GM12873 (cell line): ENCODE measurements around the gene NCOA1.

Experiments
- TF ChIP-seq, protein P1 (sequence below): IDR thresholded peaks from 2 replicates; pipeline ENCODE4 v1.5.1; 2012; ENCODE audit warnings: low read depth, mild to moderate bottlenecking, moderate library complexity, low read length, control low read depth; ENCODE audit not compliant: insufficient read depth; ENCODE audit errors: missing control alignments

Gene NCOA1

DNA sequence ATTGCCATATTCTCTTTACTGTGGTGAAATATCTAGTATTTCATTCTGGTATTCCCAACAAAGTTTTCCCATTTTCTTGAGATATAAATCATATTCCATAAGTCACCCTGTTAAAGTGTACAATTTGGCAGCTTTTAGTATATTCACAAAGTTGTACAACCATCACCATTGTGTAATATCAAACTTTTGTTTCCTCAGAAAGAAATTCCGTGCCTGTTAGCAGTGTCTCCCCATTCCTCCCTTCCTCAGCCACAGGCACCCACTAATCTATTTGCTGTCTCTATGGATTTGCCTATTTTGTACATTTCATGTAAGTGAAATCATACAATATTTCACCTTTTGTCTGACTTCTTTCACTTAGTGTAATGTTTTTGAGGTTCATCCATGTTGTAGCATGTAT lies 19.7 kb downstream of the NCOA1 start:
- TF ChIP-seq, protein P1, sequence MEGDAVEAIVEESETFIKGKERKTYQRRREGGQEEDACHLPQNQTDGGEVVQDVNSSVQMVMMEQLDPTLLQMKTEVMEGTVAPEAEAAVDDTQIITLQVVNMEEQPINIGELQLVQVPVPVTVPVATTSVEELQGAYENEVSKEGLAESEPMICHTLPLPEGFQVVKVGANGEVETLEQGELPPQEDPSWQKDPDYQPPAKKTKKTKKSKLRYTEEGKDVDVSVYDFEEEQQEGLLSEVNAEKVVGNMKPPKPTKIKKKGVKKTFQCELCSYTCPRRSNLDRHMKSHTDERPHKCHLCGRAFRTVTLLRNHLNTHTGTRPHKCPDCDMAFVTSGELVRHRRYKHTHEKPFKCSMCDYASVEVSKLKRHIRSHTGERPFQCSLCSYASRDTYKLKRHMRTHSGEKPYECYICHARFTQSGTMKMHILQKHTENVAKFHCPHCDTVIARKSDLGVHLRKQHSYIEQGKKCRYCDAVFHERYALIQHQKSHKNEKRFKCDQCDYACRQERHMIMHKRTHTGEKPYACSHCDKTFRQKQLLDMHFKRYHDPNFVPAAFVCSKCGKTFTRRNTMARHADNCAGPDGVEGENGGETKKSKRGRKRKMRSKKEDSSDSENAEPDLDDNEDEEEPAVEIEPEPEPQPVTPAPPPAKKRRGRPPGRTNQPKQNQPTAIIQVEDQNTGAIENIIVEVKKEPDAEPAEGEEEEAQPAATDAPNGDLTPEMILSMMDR = no peak

DNA sequence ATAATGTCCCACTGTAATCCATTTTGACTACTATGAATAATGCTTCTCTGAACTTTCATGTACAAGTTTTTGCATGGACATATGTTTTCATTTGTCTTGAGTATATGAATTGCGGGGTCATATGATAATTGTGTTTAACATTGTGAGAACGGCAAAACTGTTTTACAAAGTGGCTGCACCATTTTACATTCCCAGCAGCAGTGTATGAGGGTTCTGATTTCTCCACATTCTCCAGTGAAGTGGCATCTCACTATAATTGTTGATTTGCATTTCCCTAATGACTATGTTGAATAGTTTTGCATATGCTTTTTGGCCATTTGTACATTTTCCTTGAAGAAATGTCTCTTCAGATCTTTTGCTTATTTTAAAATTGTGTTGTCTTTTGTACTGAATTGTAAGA lies 20.1 kb downstream of the NCOA1 start:
- TF ChIP-seq, protein P1 = no peak

DNA sequence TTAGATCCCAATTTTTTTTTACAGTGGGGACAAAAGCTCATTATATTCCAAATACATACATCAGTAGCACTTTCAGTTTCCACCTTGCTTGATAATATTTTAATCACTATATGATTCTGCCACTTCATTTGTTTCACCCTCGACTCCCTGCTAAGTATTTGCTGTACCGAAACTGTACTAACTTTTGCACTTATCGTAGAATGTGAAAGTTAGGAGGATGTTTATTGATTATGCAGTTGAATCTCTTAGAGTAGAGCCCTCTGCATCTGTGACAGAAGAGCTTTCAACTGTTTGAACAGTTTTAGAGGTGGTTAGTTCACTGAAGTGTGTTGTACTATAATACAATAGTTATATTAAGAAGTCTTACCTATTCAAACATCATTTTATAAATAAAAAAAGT lies 20.8 kb downstream of the NCOA1 start:
- TF ChIP-seq, protein P1 = no peak

DNA sequence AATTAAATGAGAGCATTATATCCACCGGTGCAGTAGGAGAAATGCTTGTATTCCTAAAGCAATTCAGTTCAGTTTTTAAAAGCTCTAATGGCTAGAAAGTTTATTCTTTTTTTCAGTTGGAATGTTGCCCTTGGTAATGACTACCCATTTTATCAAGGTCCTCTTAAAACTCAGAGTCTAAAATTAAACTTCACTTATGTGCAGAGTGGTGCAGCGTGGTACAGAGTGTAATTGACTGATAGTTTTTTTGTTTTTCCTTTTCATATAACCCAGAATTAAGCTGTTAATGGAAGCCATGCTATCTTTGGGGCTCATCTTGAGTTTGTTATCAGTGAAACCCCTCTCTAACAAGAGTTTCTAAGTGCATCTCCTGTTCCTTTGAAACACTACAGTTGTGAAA lies 21.4 kb downstream of the NCOA1 start:
- TF ChIP-seq, protein P1 = no peak

DNA sequence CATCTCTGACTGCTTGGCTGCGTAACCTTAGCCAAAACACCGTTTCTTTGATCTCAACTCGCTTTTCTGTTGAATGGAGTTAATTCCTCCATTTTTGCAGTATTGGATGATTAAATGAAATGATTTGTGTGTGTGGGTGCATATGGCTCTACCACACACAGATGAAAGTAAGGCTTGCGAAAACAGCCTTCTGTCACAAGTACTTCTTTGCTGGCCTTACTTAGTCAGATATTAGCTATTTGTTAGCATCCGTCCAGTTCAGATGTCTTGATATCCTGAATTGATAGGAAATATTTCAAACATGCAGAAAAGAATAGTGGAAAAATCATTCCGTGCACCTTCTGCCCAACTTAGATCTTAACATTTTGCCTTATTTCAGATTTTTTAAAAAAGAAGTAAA lies 21.8 kb downstream of the NCOA1 start:
- TF ChIP-seq, protein P1 = no peak

DNA sequence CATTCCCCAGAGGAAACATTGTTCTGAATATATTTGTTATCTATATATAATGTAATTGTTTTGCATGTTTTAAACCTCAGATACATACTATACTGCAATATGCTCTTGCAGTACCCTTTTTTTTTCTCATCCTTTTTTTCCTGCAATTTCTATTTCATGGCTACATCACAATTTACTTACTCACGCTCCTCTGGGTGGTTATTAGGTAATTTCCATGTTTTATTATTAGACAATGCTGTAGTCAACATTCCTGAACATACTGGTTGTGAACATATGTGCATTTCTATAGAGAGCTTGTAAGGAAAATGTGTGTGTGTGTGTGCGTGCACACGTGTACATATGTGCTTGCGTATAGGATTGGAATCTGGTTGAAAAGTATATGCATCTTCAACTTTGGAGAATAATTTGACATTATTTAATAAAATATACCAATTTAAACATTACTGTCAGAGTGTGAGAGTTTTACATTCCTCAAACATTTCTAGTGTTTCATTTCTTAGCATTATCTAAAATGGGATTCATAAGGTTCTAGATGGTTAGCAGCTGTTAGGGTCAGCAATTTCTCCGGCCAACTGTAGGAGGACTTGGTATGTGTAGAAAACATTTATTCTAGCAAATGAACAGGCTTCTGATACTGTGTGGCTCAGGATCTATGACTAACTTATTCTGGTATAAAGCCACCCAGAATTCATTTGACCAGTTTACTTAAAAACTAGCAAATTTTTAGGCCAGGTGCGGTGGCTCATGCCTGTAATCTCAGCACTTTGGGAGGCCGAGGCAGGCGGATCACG lies 22.4 kb downstream of the NCOA1 start:
- TF ChIP-seq, protein P1 = no peak

DNA sequence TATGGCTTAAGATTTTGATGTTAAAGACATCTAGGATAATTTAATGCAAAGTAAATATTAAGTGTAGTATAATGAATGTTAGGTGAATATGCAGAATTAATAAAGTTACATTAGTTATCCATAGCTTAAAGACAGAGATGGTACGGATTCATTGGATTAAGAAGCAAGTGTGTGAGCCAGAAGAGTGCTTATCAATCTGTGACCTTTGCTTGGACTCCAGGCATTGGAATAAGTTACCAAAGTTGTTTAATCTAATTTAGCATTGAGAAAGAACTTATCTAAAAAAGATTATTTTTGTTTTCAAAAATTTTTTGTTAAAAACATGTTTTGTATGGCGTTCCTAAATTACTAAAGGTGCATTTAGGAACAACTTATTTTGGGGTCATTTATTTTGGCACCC lies 23.8 kb downstream of the NCOA1 start:
- TF ChIP-seq, protein P1 = no peak
